Measurements from ENCODE around the gene PLPP7. TPM values are rescaled to one million over a fixed set of nuclear protein-coding genes. Genes with fewer than 3 reads are reported as not detected.
A peak's percentile ranks its signal among the peaks of the same experiment; 100 is the strongest.
"Not testable (repeated sequence)": the region's sequence is repeated elsewhere in the genome, so short reads cannot be mapped to it uniquely, and the experiment has no call there.

PLPP7 gene
- total RNA-seq, 1 experiment from 2014 or later = 0.19 TPM

- no peak for DNase-seq (ENCODE audit: low spot score)
Observed at GRCh38 chr9:131330814-131331600, 41.5 kb downstream of the PLPP7 start.

DNA sequence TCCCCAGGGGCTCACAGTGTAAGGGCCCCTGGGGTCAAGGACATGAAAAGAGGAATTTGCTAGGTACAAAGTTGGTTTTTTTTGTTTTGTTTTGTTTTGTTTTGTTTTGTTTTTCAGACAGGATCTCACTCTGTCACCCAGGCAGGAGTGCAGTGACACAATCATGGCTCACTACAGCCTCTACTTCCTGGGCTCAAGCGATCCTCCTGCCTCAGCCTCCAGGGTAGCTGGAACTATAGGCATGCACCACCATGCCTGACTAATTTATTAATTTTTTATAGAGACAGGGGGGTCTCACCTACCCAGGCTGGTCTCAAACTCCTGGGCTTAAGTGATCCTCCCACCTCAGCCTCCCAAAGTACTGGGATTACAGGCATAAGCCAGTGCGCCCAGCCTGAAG, 42.5 kb downstream of the PLPP7 start:
- DNase-seq (ENCODE audit: low spot score) = not testable (repeated sequence)

DNA sequence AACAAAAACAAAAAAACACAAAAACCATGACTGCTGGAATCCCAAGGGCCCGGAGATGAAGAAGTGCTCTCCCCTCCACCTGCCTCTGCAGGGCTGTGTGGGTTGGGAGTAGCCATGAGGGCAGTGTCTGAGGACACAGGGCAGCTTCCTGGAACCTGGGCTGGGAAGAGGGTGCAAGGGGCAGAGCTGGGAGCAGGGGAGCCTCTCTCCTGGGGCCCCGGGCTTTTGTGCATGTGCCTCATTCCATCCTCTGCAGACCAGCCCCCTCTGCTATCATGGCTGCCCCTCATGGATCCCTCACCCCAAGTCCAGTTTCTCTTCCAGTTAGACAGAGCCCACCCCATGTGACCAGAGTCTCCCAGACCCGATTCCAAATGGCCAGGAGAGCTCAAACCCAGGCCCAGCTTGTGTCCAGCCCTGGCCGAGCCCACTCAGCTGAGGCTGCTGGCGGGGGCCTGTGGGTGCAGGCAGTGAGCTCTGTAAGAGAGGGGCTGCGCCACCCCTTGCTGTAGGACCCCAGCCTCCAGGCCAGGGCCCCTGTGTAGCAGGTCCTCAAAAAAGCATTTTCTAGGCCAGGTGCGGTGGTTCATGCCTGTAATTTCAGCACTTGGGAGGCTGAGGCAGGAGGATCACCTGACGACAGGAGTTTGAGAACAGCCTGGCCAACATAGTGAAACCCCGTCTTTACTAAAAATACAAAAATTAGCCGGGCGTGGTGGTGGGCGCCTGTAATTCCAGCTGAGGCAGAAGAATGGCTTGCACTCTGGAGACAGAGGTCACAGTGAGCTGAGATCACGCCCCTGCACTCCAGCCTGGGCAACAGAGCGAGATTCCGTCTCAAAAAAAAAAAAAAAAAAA, 44.5 kb downstream of the PLPP7 start:
- DNase-seq (ENCODE audit: low spot score) = no peak

GRCh38 chr9:131334629-131335367, 45.3 kb downstream of the PLPP7 start:
- DNase-seq (ENCODE audit: low spot score) = no peak

- DNase-seq (ENCODE audit: low spot score) = no peak
Observed at GRCh38 chr9:131335368-131335755, 45.8 kb downstream of the PLPP7 start.

DNA sequence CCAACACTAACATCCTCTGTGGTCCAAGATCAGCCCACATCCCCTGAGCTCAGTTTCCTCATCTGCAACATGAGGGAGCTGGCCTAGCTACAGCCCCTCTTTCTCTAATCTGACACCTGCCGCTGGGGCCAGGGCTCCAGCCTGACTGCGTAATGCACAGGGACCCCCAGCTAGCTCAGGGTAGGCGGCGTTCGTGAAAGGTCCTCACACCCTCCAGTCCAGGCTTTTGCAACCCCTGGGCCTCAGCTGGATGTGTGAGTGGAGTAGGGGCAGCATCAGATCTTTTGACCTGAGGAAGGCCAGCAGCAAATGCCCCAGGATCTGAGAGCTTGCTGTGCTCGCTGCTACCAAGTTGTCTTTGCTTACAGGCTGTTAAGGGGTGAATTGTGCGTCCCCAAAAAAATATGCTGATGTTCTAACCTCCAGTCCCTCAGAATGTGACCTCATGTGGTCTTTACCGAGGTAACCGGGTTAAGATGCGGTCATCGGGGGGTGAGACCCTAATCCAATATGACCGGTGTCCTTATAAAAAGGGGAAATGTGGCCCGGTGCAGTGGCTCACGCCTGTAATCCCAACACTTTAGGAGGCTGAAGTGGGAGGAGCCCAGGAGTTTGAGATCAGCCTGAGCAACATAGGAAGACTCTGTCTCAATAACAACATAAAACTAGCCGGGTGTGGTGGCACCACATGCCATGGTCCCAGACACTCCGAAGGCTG, 47.8 kb downstream of the PLPP7 start:
- no peak for DNase-seq (ENCODE audit: low spot score)

GRCh38 chr9:131339212-131339611, 49.7 kb downstream of the PLPP7 start:
- DNase-seq (ENCODE audit: low spot score) = not testable (repeated sequence)

GRCh38 chr9:131344931-131345535, 55.5 kb downstream of the PLPP7 start:
- not testable (repeated sequence) for DNase-seq (ENCODE audit: low spot score)

- no peak for DNase-seq (ENCODE audit: low spot score)
Observed at GRCh38 chr9:131346559-131346958, 57.0 kb downstream of the PLPP7 start.

DNA sequence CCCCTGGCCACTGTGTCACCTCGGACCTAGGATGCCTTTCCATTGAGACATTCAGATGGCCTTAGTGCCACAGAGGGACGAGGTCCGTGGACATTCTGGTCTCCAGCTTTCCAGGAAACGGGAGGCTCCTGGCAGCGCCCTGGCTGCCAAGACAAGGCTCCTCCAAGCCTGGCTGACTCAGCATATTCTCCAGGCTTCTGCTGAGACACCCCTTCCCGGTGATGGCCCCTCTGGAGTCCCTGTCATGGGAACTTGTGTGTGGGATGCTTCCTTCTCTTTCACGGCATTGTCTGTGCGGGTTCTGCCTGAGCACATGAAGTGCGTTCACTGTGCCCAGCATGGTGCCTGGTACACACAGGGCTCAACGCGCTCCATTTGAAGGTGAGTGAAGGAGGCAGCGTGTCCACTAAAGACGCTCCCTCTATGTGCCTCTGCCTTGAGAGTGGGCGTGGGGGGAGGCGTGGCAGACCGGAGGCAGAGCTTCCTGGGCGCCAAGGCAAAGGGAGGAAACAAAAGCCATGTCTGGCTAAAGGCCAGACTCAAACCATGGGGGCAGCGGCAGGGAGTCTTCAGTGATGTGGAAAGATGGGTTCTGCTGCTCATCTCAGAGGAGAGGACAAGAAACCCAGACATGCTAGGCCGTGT, 58.0 kb downstream of the PLPP7 start:
- no peak for DNase-seq (ENCODE audit: low spot score)

GRCh38 chr9:131348631-131349521, 59.4 kb downstream of the PLPP7 start:
- no peak for DNase-seq (ENCODE audit: low spot score)

- DNase-seq (ENCODE audit: low spot score) = no peak
Observed at GRCh38 chr9:131349522-131349880, 60.0 kb downstream of the PLPP7 start.

- peak; percentile 83 for DNase-seq (ENCODE audit: low spot score)
Observed at GRCh38 chr9:131349881-131350563, 60.5 kb downstream of the PLPP7 start.

GRCh38 chr9:131356479-131356878, 67.0 kb downstream of the PLPP7 start:
- not testable (repeated sequence) for DNase-seq (ENCODE audit: low spot score)

DNA sequence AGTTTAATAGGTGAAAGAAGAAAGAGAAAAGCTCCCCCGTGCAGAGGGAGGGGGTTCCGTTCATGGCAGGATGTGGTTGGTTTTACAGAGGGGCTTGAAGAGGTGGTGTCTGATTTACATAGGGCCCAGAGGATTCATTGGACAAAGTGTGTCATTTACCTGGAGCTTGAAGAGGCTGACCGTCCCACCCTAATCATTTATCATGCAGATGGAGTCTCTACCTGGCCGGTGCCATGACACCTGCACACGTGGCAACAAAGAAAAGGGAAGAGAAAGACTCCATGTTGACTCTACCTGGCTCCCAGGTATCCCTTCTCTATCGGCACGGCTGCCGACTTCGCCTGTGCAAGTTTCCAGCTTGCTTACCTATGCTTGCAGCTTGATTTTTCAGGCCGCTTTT, 69.0 kb downstream of the PLPP7 start:
- DNase-seq (ENCODE audit: low spot score) = no peak
